GM06990 (cell line): ENCODE measurements around the gene VANGL2.
A peak's percentile ranks its signal among the peaks of the same experiment; 100 is the strongest.

Experiments
- DNase-seq: peaks from one replicate; pipeline ENCODE4 v3.0.0-alpha.2; 2011; ENCODE audit not compliant: insufficient read length; ENCODE audit errors: extremely low read depth
- H3K27me3 ChIP-seq: replicated peaks from 2 replicates; pipeline ENCODE4 v1.6.0; 2011; ENCODE audit warnings: low read length; ENCODE audit not compliant: control insufficient read depth, insufficient read depth
- H3K36me3 ChIP-seq: 2 replicates; pipeline ENCODE4 v1.5.1; 2011; ENCODE audit warnings: low read length; ENCODE audit not compliant: control insufficient read depth, insufficient read depth
- H3K4me3 ChIP-seq: replicated peaks from 2 replicates; pipeline ENCODE4 v1.5.1; 2011; ENCODE audit warnings: low read depth, mild to moderate bottlenecking, control low read depth, low read length
- TF ChIP-seq, protein P1 (sequence below): IDR thresholded peaks from 2 replicates; pipeline ENCODE4 v1.5.1; 2011; ENCODE audit warnings: low read length, control low read depth, mild to moderate bottlenecking, inconsistent platforms; ENCODE audit not compliant: insufficient read depth, poor library complexity, severe bottlenecking

VANGL2 gene

DNA sequence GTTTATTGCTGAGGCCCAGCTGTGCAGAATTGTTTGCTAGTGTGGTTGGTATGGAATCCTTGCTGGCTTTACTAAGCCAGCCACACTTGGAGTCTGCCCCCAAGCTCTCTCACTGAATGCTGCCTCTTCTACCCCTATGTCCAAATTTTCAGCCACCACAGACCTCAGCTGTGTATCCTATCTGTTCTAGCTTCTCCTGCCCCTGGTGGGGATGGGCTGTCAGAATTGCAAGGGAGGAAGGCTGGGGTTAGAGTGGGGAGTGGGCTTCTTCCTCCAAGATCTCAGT is 29.1 kb upstream of the VANGL2 start:
- no peak overlapping the region for H3K4me3 ChIP-seq
- no peaks in the 10 kb centered on the region for H3K36me3 ChIP-seq
- no peak for DNase-seq
- H3K27me3 ChIP-seq = no peaks in the 10 kb centered on the region
- TF ChIP-seq, protein P1, sequence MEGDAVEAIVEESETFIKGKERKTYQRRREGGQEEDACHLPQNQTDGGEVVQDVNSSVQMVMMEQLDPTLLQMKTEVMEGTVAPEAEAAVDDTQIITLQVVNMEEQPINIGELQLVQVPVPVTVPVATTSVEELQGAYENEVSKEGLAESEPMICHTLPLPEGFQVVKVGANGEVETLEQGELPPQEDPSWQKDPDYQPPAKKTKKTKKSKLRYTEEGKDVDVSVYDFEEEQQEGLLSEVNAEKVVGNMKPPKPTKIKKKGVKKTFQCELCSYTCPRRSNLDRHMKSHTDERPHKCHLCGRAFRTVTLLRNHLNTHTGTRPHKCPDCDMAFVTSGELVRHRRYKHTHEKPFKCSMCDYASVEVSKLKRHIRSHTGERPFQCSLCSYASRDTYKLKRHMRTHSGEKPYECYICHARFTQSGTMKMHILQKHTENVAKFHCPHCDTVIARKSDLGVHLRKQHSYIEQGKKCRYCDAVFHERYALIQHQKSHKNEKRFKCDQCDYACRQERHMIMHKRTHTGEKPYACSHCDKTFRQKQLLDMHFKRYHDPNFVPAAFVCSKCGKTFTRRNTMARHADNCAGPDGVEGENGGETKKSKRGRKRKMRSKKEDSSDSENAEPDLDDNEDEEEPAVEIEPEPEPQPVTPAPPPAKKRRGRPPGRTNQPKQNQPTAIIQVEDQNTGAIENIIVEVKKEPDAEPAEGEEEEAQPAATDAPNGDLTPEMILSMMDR = no peak

DNA sequence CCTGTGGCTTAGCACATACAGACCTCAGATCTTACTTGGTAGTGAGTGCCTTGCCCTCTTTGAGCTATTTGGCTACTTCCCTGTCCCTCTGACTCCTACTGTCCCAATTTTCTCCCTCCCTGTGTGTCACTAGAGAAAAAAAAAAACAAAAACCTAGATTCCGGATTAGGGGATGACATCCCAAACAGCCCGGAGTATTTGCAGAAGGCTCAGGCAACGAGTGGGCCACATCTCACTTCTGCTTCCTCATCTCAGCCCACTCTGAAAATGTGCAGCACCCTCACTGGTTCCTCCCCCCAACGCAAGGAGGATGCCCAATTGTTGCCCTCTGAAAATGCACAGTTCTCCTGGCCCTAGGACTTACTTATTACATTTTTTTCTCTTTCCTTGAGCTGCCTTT is 28.6 kb upstream of the VANGL2 start:
- H3K4me3 ChIP-seq = no peak overlapping the region
- TF ChIP-seq, protein P1 = no peak
- DNase-seq = no peak
- H3K36me3 ChIP-seq = no peaks in the 10 kb centered on the region
- no peaks in the 10 kb centered on the region for H3K27me3 ChIP-seq

DNA sequence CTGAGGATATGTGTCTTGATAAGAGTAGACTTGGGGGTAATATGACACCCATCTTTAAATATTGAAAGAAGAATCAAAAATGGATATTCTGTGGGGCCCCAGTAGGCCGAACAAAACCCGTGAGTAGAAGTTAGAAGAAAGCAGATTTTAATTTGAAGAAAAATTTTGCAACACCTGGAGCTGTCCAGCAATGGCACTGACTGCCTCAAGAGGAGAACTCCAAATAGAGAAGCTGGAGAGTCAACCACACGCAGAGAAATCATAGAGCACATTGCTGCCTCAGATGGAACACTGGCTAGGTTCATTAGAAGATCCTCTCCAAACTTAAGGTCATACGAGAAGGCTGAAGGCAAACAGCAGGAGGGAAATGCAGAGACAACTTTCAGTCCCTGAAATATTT is 26.7 kb upstream of the VANGL2 start:
- Histone ChIP-seq H3K36me3 (no peaks in the 10 kb centered on the region), H3K27me3 (no peaks in the 10 kb centered on the region), H3K4me3 (no peak overlapping the region)
- TF ChIP-seq, protein P1 = no peak
- DNase-seq = no peak

DNA sequence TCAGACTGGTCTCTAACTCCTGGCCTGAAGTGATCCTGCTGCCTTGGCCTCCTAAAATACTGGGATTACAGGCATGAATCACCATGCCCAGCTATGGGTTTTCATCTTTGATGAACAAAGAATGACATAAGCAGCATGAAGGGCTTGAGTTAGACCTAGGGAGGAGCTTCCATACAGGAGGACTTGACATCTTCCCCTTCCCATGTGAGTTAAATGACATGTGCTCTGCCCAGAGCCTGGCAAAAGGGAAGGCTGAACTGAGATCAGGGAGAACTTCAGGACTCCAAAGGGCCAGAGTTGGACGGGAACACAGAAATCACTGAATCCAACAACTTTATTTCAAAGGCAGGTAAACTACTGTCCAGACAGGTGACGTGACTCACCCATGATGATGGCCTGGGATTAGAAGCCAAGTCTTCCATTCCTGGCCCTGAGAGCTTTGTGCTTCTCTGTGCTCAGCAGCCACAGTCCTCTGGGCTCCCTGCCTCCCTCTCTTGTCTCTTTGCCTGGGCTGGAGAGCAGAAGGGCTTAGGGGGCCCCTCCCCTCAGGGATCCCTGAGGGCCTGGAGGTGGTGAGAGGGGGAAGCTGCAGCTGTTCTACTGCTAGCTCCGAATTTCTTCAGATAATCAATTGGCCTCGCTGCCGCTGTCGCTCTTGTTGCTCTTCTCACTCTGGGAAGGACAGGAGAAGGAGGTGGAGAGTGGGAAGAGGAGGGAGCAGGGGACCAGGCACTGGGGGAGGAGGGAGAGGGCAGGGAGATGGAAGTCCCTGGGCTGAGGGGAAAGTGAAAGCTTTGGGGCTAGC is 25.9 kb upstream of the VANGL2 start:
- DNase-seq = no peak
- Histone ChIP-seq H3K27me3 (no peaks in the 10 kb centered on the region), H3K4me3 (no peak overlapping the region), H3K36me3 (no peaks in the 10 kb centered on the region)
- TF ChIP-seq, protein P1 = no peak

DNA sequence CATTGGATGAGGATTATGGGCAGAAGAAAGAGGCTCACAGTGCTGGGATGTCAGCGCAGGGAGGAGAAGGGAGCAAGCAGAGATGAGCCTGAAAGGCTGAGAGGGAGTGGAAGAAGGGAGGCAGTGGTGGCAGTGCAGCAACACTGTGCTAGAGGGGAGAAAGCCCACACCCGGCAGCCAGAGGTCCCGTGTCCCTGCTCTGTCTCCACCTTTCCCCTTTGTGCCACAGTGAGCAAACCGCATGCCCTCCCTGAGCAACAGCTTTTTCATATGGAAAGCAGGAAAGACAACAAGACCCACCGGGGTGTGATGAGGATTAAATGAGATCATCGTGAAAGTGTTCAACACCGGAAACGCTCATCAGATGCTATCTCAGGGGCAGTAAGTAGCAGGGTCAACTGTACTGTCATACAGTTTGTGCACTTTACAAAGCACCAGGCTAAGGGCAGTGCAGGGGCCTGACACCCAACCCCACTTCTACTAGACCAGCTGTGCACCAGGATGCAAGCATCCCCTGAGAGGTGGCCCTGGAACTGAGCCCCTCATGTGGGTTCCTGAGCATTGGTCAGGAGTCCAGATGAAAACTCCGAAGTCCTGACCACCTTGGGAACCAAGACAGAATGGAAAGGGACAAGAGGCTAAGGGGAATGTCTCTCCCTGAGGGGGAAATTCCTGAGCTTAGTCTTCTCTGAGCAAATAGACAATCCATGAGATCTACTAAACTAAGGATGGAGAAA is 24.4 kb upstream of the VANGL2 start:
- Histone ChIP-seq H3K4me3 (no peak overlapping the region), H3K27me3 (no peaks in the 10 kb centered on the region), H3K36me3 (no peaks in the 10 kb centered on the region)
- peak; percentile 57 for DNase-seq
- TF ChIP-seq, protein P1 = no peak
